IMR-90 (cell line): ENCODE data around the gene ZNHIT1. TPM values are rescaled to one million over a fixed set of nuclear protein-coding genes. Genes with fewer than 3 reads are reported as not detected.

Source experiments
- ATAC-seq: fragments of 200-7000 bp; cut with Tn5 transposase; 2 replicates; pipeline ENCODE4 v1.9.1; 2020; ENCODE audit warnings: low read depth, mild to moderate bottlenecking, moderate library complexity
- BruUV-seq: library from RNA; stranded (reverse); fragments of 400-500 nt; replicated peaks from 2 replicates; lab custom pipeline; 2021; lab: Mats Ljungman, UMichigan
- CTCF ChIA-PET: fragments of 300-600 bp; formaldehyde crosslinking; extraction: SDS; loops from one replicate; lab custom pipeline; 2021; ENCODE audit warnings: antibody characterized with exemption; lab: Yijun Ruan, JAX
- POLR2A ChIA-PET: fragments of 300-600 bp; sonication (Branson Sonifier 250); formaldehyde crosslinking; loops from one replicate; lab custom pipeline; 2022; ENCODE audit warnings: antibody characterized with exemption; ENCODE audit not compliant: unreplicated experiment; lab: Charles Lee
- DNase-seq: peaks from one replicate; pipeline ENCODE4 v3.0.0; 2013
- H2AFZ ChIP-seq: replicated peaks from 2 replicates; pipeline ENCODE3; 2013; ENCODE audit warnings: low read length, mild to moderate bottlenecking; ENCODE audit not compliant: poor library complexity
- H2AK5ac ChIP-seq: 2 replicates; pipeline ENCODE4 v1.6.1; 2013; ENCODE audit warnings: low read depth, low read length, inconsistent platforms
- H2AK9ac ChIP-seq: replicated peaks from 2 replicates; pipeline ENCODE3; 2013; ENCODE audit warnings: mild to moderate bottlenecking, low read depth, low read length, moderate library complexity; ENCODE audit not compliant: poor library complexity
- H2BK120ac ChIP-seq: 2 replicates; pipeline ENCODE4 v1.6.1; 2013; ENCODE audit warnings: low read depth, low read length, inconsistent platforms
- H2BK15ac ChIP-seq: 3 replicates; pipeline ENCODE4 v1.6.1; 2013; ENCODE audit warnings: low read depth, low read length, inconsistent platforms
- H2BK20ac ChIP-seq: 2 replicates; pipeline ENCODE4 v1.6.1; 2013; ENCODE audit warnings: low read depth, mild to moderate bottlenecking, inconsistent platforms, low read length, moderate library complexity
- H2BK5ac ChIP-seq: 2 replicates; pipeline ENCODE4 v1.6.1; 2013; ENCODE audit warnings: mild to moderate bottlenecking, low read depth, low read length, inconsistent platforms; ENCODE audit not compliant: poor library complexity, severe bottlenecking
- H3K14ac ChIP-seq: replicated peaks from 2 replicates; pipeline ENCODE4 v1.6.1; 2013; ENCODE audit warnings: low read depth, low read length, inconsistent platforms
- H3K18ac ChIP-seq: 2 replicates; pipeline ENCODE4 v1.6.1; 2013; ENCODE audit warnings: low read depth, low read length, control low read depth
- H3K23ac ChIP-seq: 2 replicates; pipeline ENCODE4 v1.6.1; 2013; ENCODE audit warnings: low read depth, low read length, inconsistent platforms
- H3K27ac ChIP-seq: 2 replicates; pipeline ENCODE4 v1.5.1; 2013; ENCODE audit warnings: mild to moderate bottlenecking, control low read depth, low read length; ENCODE audit not compliant: insufficient read depth
- H3K27me3 ChIP-seq: 2 replicates; pipeline ENCODE4 v1.6.1; 2013; ENCODE audit warnings: low read length; ENCODE audit not compliant: control insufficient read depth, insufficient read depth
- H3K36me3 ChIP-seq: 2 replicates; pipeline ENCODE4 v1.6.1; 2013; ENCODE audit warnings: low read length, mixed read lengths; ENCODE audit not compliant: control insufficient read depth, insufficient read depth
- H3K4ac ChIP-seq: 2 replicates; pipeline ENCODE4 v1.6.1; 2013; ENCODE audit warnings: low read depth, low read length, inconsistent platforms
- H3K4me1 ChIP-seq: 2 replicates; pipeline ENCODE4 v1.6.1; 2013; ENCODE audit warnings: low read length, mixed read lengths; ENCODE audit not compliant: control insufficient read depth, insufficient read depth
- H3K4me2 ChIP-seq: 2 replicates; pipeline ENCODE4 v1.6.1; 2013; ENCODE audit warnings: low read depth, mild to moderate bottlenecking, control low read depth, low read length, moderate library complexity
- H3K4me3 ChIP-seq: 2 replicates; pipeline ENCODE4 v1.5.1; 2013; ENCODE audit warnings: low read depth, mild to moderate bottlenecking, control low read depth, low read length, moderate library complexity; ENCODE audit not compliant: insufficient read depth
- H3K56ac ChIP-seq: 2 replicates; pipeline ENCODE4 v1.6.1; 2013; ENCODE audit warnings: low read length, inconsistent platforms; ENCODE audit not compliant: insufficient read depth; ENCODE audit errors: extremely low read depth
- H3K79me1 ChIP-seq, 2 experiments: 2 replicates each; pipeline ENCODE4 v1.6.1; 2013; ENCODE audit warnings: low read length in 2 of 2, inconsistent platforms in 1 of 2, low read depth in 1 of 2
- H3K9ac ChIP-seq: 2 replicates; pipeline ENCODE4 v1.6.1; 2013; ENCODE audit warnings: low read depth, low read length, control low read depth
- H3K9me1 ChIP-seq: 2 replicates; pipeline ENCODE4 v1.6.1; 2013; ENCODE audit warnings: low read length, inconsistent platforms; ENCODE audit not compliant: insufficient read depth
- H3K9me3 ChIP-seq: 2 replicates; pipeline ENCODE4 v1.6.1; 2013; ENCODE audit warnings: low read length; ENCODE audit not compliant: control insufficient read depth, insufficient read depth
- H4K20me1 ChIP-seq: 2 replicates; pipeline ENCODE4 v1.6.1; 2013; ENCODE audit warnings: low read length, inconsistent platforms; ENCODE audit not compliant: insufficient read depth
- H4K5ac ChIP-seq: 2 replicates; pipeline ENCODE4 v1.6.1; 2013; ENCODE audit warnings: mild to moderate bottlenecking, low read depth, low read length, control low read depth
- H4K8ac ChIP-seq, 2 experiments: 2 replicates each; pipeline ENCODE4 v1.6.1; 2013; ENCODE audit warnings: low read depth in 2 of 2, low read length in 2 of 2, control low read depth in 1 of 2, inconsistent platforms in 1 of 2
- H4K91ac ChIP-seq: 2 replicates; pipeline ENCODE4 v1.6.1; 2013; ENCODE audit warnings: low read depth, low read length, inconsistent platforms; ENCODE audit not compliant: insufficient read depth
- BHLHE40 ChIP-seq: fragments of 150-350 bp; IDR thresholded peaks from 2 replicates; pipeline ENCODE4 v1.6.1; 2016; ENCODE audit warnings: mild to moderate bottlenecking, low read depth, low read length
- CEBPB ChIP-seq: IDR thresholded peaks from 2 replicates; pipeline ENCODE4 v1.6.1; 2012; ENCODE audit warnings: low read depth, low read length, improper control_type of control experiment
- CHD1 ChIP-seq: IDR thresholded peaks from 2 replicates; pipeline ENCODE4 v1.6.1; 2012; ENCODE audit warnings: low read depth, low read length, improper control_type of control experiment
- CTCF ChIP-seq: conservative IDR thresholded peaks from 2 replicates; pipeline ENCODE4 v1.5.1; 2012; ENCODE audit warnings: mild to moderate bottlenecking, low read depth, low read length, improper control_type of control experiment
- ELK1 ChIP-seq: fragments of 150-350 bp; IDR thresholded peaks from 2 replicates; pipeline ENCODE4 v1.6.1; 2016; ENCODE audit warnings: low read depth, mild to moderate bottlenecking, low read length, moderate library complexity, borderline replicate concordance
- MAFK ChIP-seq: IDR thresholded peaks from 2 replicates; pipeline ENCODE4 v1.6.1; 2012; ENCODE audit warnings: low read depth, low read length, improper control_type of control experiment
- MXI1 ChIP-seq: IDR thresholded peaks from 2 replicates; pipeline ENCODE4 v1.6.1; 2012; ENCODE audit warnings: low read depth, mild to moderate bottlenecking, low read length, moderate library complexity, borderline replicate concordance
- POLR2A ChIP-seq: IDR thresholded peaks from 2 replicates; pipeline ENCODE4 v1.6.1; 2012; ENCODE audit warnings: mild to moderate bottlenecking, low read depth, low read length
- RAD21 ChIP-seq: IDR thresholded peaks from 2 replicates; pipeline ENCODE4 v1.6.1; 2012; ENCODE audit warnings: low read length, improper control_type of control experiment
- RCOR1 ChIP-seq: IDR thresholded peaks from 2 replicates; pipeline ENCODE4 v1.6.1; 2012; ENCODE audit warnings: mild to moderate bottlenecking, low read length, improper control_type of control experiment; ENCODE audit not compliant: insufficient replicate concordance
- RFX5 ChIP-seq: IDR thresholded peaks from 2 replicates; pipeline ENCODE4 v1.8.0; 2012; ENCODE audit warnings: low read depth, mild to moderate bottlenecking, low read length, moderate library complexity
- SMC3 ChIP-seq: fragments of 150-350 bp; IDR thresholded peaks from 2 replicates; pipeline ENCODE4 v1.6.1; 2016; ENCODE audit warnings: low read depth, mild to moderate bottlenecking, antibody characterized with exemption, low read length, moderate library complexity
- WGBS, 2 experiments: methylation state at CpG; one replicate each; pipeline versions ENCODE4 v1.1.5 to v1.1.7; 2013; ENCODE audit warnings: missing lambda C conversion rate in 2 of 2; ENCODE audit not compliant: insufficient read length in 1 of 2; ENCODE audit errors: extremely low coverage in 2 of 2; 5-methylcytosine and 5-hydroxymethylcytosine counted together
- dilution Hi-C: fragments of 300-500 bp; cut with HindIII; formaldehyde crosslinking; loops from one replicate; pipeline ENCODE4 v1.14.3; 2018; ENCODE audit warnings: low sequenced_read_pairs; ENCODE audit not compliant: unreplicated experiment
- in situ Hi-C: fragments of 300-500 bp; cut with MboI; formaldehyde crosslinking; loops from 3 replicates; pipeline ENCODE4 v1.14.3; 2019; ENCODE audit warnings: low sequenced_read_pairs, inconsistent platforms, mixed read lengths
- intact Hi-C: fragments of 100-400 bp; cut with micrococcal nuclease; formaldehyde crosslinking; loops from 2 replicates; pipeline ENCODE4 v1.10.0; 2022
- polyA plus RNA-seq, 3 experiments: library from polyadenylated mRNA; depleted of rRNA; stranded (reverse); fragments of >200 nt; gene quantifications; 2 replicates each; pipeline ENCODE4 v1.2.3, GENCODE V29; 2012; ENCODE audit warnings: low replicate concordance in 1 of 3
- total RNA-seq: library from RNA; depleted of rRNA; stranded (reverse); fragments of >200 nt; gene quantifications from 2 replicates; pipeline ENCODE4 v1.2.3, GENCODE V29; 2012

The ZNHIT1 gene
- total and polyA plus RNA-seq, 2 of the 4 experiments (the other 2 are of a cell fraction) = 31.7 to 47.1 TPM

- 100% methylated on average over 1 of the region's 5 CpGs; no CpG with 5 or more reads in 1 of the 2 experiments for WGBS, 2 experiments
- no peak overlapping the region for H3K23ac ChIP-seq
- no peak for DNase-seq
- TF ChIP-seq POLR2A (no peak), RFX5 (no peak), MAFK (no peak), CEBPB (no peak), ELK1 (no peak), RCOR1 (no peak), MXI1 (no peak), SMC3 (no peak), CTCF (no peak), BHLHE40 (no peak), CHD1 (no peak), RAD21 (no peak)
- H2AK5ac ChIP-seq = no peak overlapping the region
- no peaks in the 10 kb centered on the region for H3K9me3 ChIP-seq
- H2AK9ac ChIP-seq = no peak overlapping the region
- peaks cover 9% of the 10 kb centered on the region; the same call in 1 of the 2 replicates for H3K4me1 ChIP-seq
- no peak overlapping the region for H4K8ac ChIP-seq
- peaks cover 3% of the 10 kb centered on the region; the same call in 1 of the 2 replicates for H3K9me1 ChIP-seq
- H3K4me2 ChIP-seq = no peak overlapping the region
- no peak overlapping the region for H2BK15ac ChIP-seq
- H2BK5ac ChIP-seq = no peak overlapping the region
- ChIA-PET POLR2A (no interaction called here), CTCF (no interaction called here)
- H3K9ac ChIP-seq = no peak overlapping the region
- in situ Hi-C loops = no loop called here
- no TSS peak for BruUV-seq
- no peak overlapping the region for H3K14ac ChIP-seq
- no peak overlapping the region for H3K4me3 ChIP-seq
- ATAC-seq = no peak
- no peak overlapping the region for H3K4ac ChIP-seq
- no peak overlapping the region for H3K18ac ChIP-seq
- no peak overlapping the region for H3K56ac ChIP-seq
- dilution Hi-C loops = no loop called here
- no peak overlapping the region for H4K91ac ChIP-seq
- H2BK120ac ChIP-seq = no peak overlapping the region
- no peak overlapping the region for H3K27ac ChIP-seq
- H2BK20ac ChIP-seq = no peak overlapping the region
- H4K20me1 ChIP-seq = peaks cover 18% of the 10 kb centered on the region
- H3K79me1 ChIP-seq = peaks cover 28 to 56% of the 10 kb centered on the region in 2 experiments
- intact Hi-C loops = no loop called here
- H4K5ac ChIP-seq = no peak overlapping the region
- H3K36me3 ChIP-seq = peaks cover 7% of the 10 kb centered on the region
- H2AFZ ChIP-seq = no peak overlapping the region
- H3K27me3 ChIP-seq = peaks cover 2% of the 10 kb centered on the region; the same call in 1 of the 2 replicates
These were observed 30.3 kb downstream of the ZNHIT1 start for GRCh38 chr7:101248276-101248675.
